Astrocyte of the spinal cord (primary cell): ENCODE data around the gene MMP15.

Experiments
- DNase-seq: peaks from one replicate; pipeline ENCODE4 v3.0.0; 2011; ENCODE audit warnings: low read depth, low spot score
- H3K4me3 ChIP-seq: 2 replicates; pipeline ENCODE4 v1.5.1; 2011; ENCODE audit warnings: low read depth, mild to moderate bottlenecking, low read length, moderate library complexity
- CTCF ChIP-seq: IDR thresholded peaks from 2 replicates; pipeline ENCODE4 v1.5.1; 2012; ENCODE audit warnings: low read depth, mild to moderate bottlenecking, low read length, inconsistent platforms
- in situ Hi-C: cut with HindIII; loops from 2 replicates; pipeline ENCODE4 v1.10.0; 2017; ENCODE audit warnings: low sequenced_read_pairs

The MMP15 gene

GRCh38 chr16:58096249-58096648 lies 70.7 kb downstream of the MMP15 start:
- no peak for TF ChIP-seq CTCF
- in situ Hi-C loops = no loop called here
- no peak overlapping the region for H3K4me3 ChIP-seq
- DNase-seq = no peak
